Measurements from ENCODE around the gene RHOBTB1. TPM values are rescaled to one million over a fixed set of nuclear protein-coding genes. Genes with fewer than 3 reads are reported as not detected.

Gene RHOBTB1
- total RNA-seq, 2 experiments from 2014 or later: not detected

GRCh38 chr10:60968504-60968903 lies 24.5 kb upstream of the RHOBTB1 start:
- Histone ChIP-seq H3K9me3 (ENCODE audit: low read length) (no peaks in the 10 kb centered on the region), H3K4me1 (ENCODE audit: insufficient read depth, low read length, poor library complexity, severe bottlenecking) (no peaks in the 10 kb centered on the region), H3K36me3 (ENCODE audit: insufficient read depth, low read length) (no peaks in the 10 kb centered on the region), H2AFZ (ENCODE audit: low read length) (no peak overlapping the region), H3K27ac (ENCODE audit: low read depth, low read length, poor library complexity, severe bottlenecking) (no peak overlapping the region), H3K4me2 (ENCODE audit: low read length) (no peak overlapping the region), H3K9me2 (ENCODE audit: insufficient read depth, low read length) (no peaks in the 10 kb centered on the region), H3K4me3 (ENCODE audit: low read depth, low read length, poor library complexity, severe bottlenecking) (no peak overlapping the region), H4K20me1 (ENCODE audit: insufficient read depth, low read length) (no peaks in the 10 kb centered on the region), H3K79me2 (ENCODE audit: insufficient read depth, low read depth, low read length) (no peaks in the 10 kb centered on the region)
- intact Hi-C loops (cut with micrococcal nuclease; ENCODE audit: unreplicated experiment): loop anchor here (5.0 kb wide), 1 partner anchor 314 kb away; no protein-coding TSS in a partner anchor
- TF ChIP-seq EZH2phosphoT487 (IDR thresholded peaks at IDR 0.05; ENCODE audit: borderline replicate concordance, low read depth, low read length): no peak
- TF ChIP-seq CTCF (conservative IDR thresholded peaks at IDR 0.05; ENCODE audit: low read length): no peak
- BruUV-seq (replicated peaks): no TSS peak
- POLR2A ChIA-PET: no interaction called here
- CTCF ChIA-PET (ENCODE audit: unreplicated experiment): no interaction called here
- no peak for DNase-seq (ENCODE audit: low spot score)

GRCh38 chr10:60967854-60968484 lies 24.0 kb upstream of the RHOBTB1 start:
- Histone ChIP-seq H3K79me2 (ENCODE audit: insufficient read depth, low read depth, low read length) (no peaks in the 10 kb centered on the region), H3K4me3 (ENCODE audit: low read depth, low read length, poor library complexity, severe bottlenecking) (no peak overlapping the region), H2AFZ (ENCODE audit: low read length) (no peak overlapping the region), H3K9me3 (ENCODE audit: low read length) (no peaks in the 10 kb centered on the region), H3K4me2 (ENCODE audit: low read length) (no peak overlapping the region), H3K9me2 (ENCODE audit: insufficient read depth, low read length) (no peaks in the 10 kb centered on the region), H3K27ac (ENCODE audit: low read depth, low read length, poor library complexity, severe bottlenecking) (no peak overlapping the region), H4K20me1 (ENCODE audit: insufficient read depth, low read length) (no peaks in the 10 kb centered on the region), H3K36me3 (ENCODE audit: insufficient read depth, low read length) (no peaks in the 10 kb centered on the region), H3K4me1 (ENCODE audit: insufficient read depth, low read length, poor library complexity, severe bottlenecking) (no peaks in the 10 kb centered on the region)
- no TSS peak for BruUV-seq (replicated peaks)
- TF ChIP-seq CTCF (conservative IDR thresholded peaks at IDR 0.05; ENCODE audit: low read length) (no peak), EZH2phosphoT487 (IDR thresholded peaks at IDR 0.05; ENCODE audit: borderline replicate concordance, low read depth, low read length) (no peak)
- POLR2A ChIA-PET: no interaction called here
- intact Hi-C loops (cut with micrococcal nuclease; ENCODE audit: unreplicated experiment): loop anchor here (5.0 kb wide), 1 partner anchor 314 kb away; no protein-coding TSS in a partner anchor
- CTCF ChIA-PET (ENCODE audit: unreplicated experiment): no interaction called here
- DNase-seq (ENCODE audit: low spot score): no peak

GRCh38 chr10:60967260-60967659 lies 23.3 kb upstream of the RHOBTB1 start:
- Histone ChIP-seq H3K9me3 (ENCODE audit: low read length) (no peaks in the 10 kb centered on the region), H3K27ac (ENCODE audit: low read depth, low read length, poor library complexity, severe bottlenecking) (no peak overlapping the region), H3K79me2 (ENCODE audit: insufficient read depth, low read depth, low read length) (no peaks in the 10 kb centered on the region), H3K9me2 (ENCODE audit: insufficient read depth, low read length) (no peaks in the 10 kb centered on the region), H2AFZ (ENCODE audit: low read length) (no peak overlapping the region), H4K20me1 (ENCODE audit: insufficient read depth, low read length) (no peaks in the 10 kb centered on the region), H3K36me3 (ENCODE audit: insufficient read depth, low read length) (no peaks in the 10 kb centered on the region), H3K4me1 (ENCODE audit: insufficient read depth, low read length, poor library complexity, severe bottlenecking) (no peaks in the 10 kb centered on the region), H3K4me2 (ENCODE audit: low read length) (no peak overlapping the region), H3K4me3 (ENCODE audit: low read depth, low read length, poor library complexity, severe bottlenecking) (no peak overlapping the region)
- intact Hi-C loops (cut with micrococcal nuclease; ENCODE audit: unreplicated experiment): loop anchor here (5.0 kb wide), 1 partner anchor 315 kb away; no protein-coding TSS in a partner anchor
- no peak for TF ChIP-seq EZH2phosphoT487 (IDR thresholded peaks at IDR 0.05; ENCODE audit: borderline replicate concordance, low read depth, low read length)
- no peak for TF ChIP-seq CTCF (conservative IDR thresholded peaks at IDR 0.05; ENCODE audit: low read length)
- POLR2A ChIA-PET: no interaction called here
- CTCF ChIA-PET (ENCODE audit: unreplicated experiment): no interaction called here
- DNase-seq (ENCODE audit: low spot score): no peak
- BruUV-seq (replicated peaks): no TSS peak

Data from OCI-LY7 (cell line).